GM12892 (cell line): ENCODE measurements around the gene ACTR1B.

Experiments used
- POLR2A ChIP-seq: IDR thresholded peaks from 2 replicates; pipeline ENCODE4 v1.6.1; 2011; ENCODE audit warnings: low read depth, low read length, control low read depth
- POLR2AphosphoS5 ChIP-seq: IDR thresholded peaks from 2 replicates; pipeline ENCODE4 v1.6.1; 2011; ENCODE audit warnings: low read depth, low read length, control low read depth
- TAF1 ChIP-seq: IDR thresholded peaks from 2 replicates; pipeline ENCODE4 v1.6.1; 2011; ENCODE audit warnings: low read depth, mild to moderate bottlenecking, control low read depth, low read length, borderline replicate concordance

DNA sequence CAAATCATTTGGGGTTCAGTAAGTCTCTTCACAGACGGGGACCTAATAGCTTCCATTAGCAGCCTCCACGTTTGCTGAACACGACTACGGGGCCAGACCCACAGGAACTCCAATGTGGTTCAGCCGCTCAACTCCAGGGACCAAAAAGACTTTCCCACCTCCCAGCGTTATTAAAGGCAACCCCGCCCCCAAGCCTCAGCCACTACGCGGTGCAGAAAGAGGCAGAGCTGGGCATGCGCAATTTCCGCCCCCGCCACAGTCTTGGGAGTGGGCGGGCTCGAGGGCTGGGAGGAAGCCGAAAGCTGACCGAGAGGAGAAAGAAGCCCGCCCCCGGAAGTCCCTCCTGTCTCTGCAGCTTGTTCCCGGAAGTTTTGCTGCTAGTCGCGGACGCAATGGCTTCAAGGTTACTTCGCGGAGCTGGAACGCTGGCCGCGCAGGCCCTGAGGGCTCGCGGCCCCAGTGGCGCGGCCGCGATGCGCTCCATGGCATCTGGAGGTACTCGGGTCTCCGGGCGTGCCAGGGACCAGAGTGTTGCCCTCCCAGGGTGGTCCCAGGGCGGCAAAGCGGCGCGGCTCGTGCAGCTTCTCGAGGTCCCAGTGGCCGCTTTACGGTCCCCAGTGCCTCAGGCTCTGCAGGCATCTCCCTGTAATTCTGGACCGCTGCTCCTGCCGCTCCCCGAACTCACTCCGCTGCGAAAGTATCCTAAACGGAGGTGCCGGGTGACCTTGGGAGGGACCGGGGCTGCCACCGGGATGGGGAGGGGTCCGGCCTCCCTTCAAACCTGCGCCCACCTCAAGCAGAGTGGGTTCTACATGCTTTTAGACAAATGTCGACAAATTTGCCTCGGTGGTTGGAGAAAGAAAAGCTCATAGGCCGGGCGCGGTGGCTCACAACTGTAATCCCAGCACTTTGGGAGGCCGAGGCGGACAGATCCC, 17.9 kb downstream of the ACTR1B start, which contains the start of gene COX5B:
- TF ChIP-seq POLR2A, result peak; percentile 94
- peak; percentile 93 for TF ChIP-seq POLR2AphosphoS5
- TF ChIP-seq TAF1, result peak; percentile 97
